Erythroblast (primary cell): ENCODE measurements around the gene ZNF628.
"Not testable (repeated sequence)": the region's sequence is repeated elsewhere in the genome, so short reads cannot be mapped to it uniquely, and the experiment has no call there.

ENCODE experiments used
- DNase-seq, 2 experiments: peaks; one replicate each; lab custom pipeline; 2025; lab: John Stamatoyannopoulos, UW
- GATA1 ChIP-seq: IDR thresholded peaks from 2 replicates; pipeline ENCODE4 v1.6.1; 2011; ENCODE audit warnings: low read depth, mild to moderate bottlenecking, control low read depth, low read length, moderate library complexity
- POLR2A ChIP-seq: IDR thresholded peaks from 2 replicates; pipeline ENCODE4 v1.6.1; 2011; ENCODE audit warnings: mild to moderate bottlenecking, low read length

ZNF628 gene

GRCh38 chr19:55443045-55443823 is 33.2 kb upstream of the ZNF628 start, which contains the start of gene SHISA7:
Gene SHISA7, minus strand, starts transcription at chr19:55443300. Its CDS starts 437 bp downstream, at chr19:55442863.
- TF ChIP-seq GATA1 = no peak
- TF ChIP-seq POLR2A = no peak
- DNase-seq = peak in 1 of 2 experiments; percentile 88

- peak; percentile 89 to 98 for DNase-seq
- TF ChIP-seq POLR2A = peak; percentile 73
- TF ChIP-seq GATA1 = peak; percentile 86
Observed at GRCh38 chr19:55443824-55444480, 32.5 kb upstream of the ZNF628 start.

- DNase-seq = no peak
- TF ChIP-seq POLR2A = no peak
- TF ChIP-seq GATA1 = no peak
Observed at GRCh38 chr19:55444646-55445045, 31.8 kb upstream of the ZNF628 start.

GRCh38 chr19:55446060-55446459 is 30.4 kb upstream of the ZNF628 start:
- TF ChIP-seq GATA1 = no peak
- TF ChIP-seq POLR2A = no peak

GRCh38 chr19:55447421-55448174 is 28.8 kb upstream of the ZNF628 start:
- peak; percentile 69 to 88 for DNase-seq
- TF ChIP-seq GATA1 (no peak), POLR2A (no peak)

More at GRCh38 chr19:55446060-55446459, 30.4 kb upstream of the ZNF628 start:
- DNase-seq = no peak

GRCh38 chr19:55448175-55448490 is 28.3 kb upstream of the ZNF628 start:
- DNase-seq = not testable (repeated sequence)

GRCh38 chr19:55449469-55449868 is 26.9 kb upstream of the ZNF628 start:
- DNase-seq = no peak

GRCh38 chr19:55451163-55451964 is 25.1 kb upstream of the ZNF628 start:
- DNase-seq = no peak
- TF ChIP-seq GATA1 (no peak), POLR2A (no peak)

More at GRCh38 chr19:55449469-55449868, 26.9 kb upstream of the ZNF628 start:
- TF ChIP-seq GATA1 (no peak), POLR2A (peak; percentile 5)

- no peak for DNase-seq
- no peak for TF ChIP-seq POLR2A
- TF ChIP-seq GATA1 = no peak
Observed at GRCh38 chr19:55451965-55452748, 24.3 kb upstream of the ZNF628 start.

- TF ChIP-seq POLR2A = no peak
- no peak for TF ChIP-seq GATA1
- DNase-seq = peak; percentile 85 to 88
Observed at GRCh38 chr19:55452749-55453346, 23.6 kb upstream of the ZNF628 start.

GRCh38 chr19:55453511-55454260 is 22.7 kb upstream of the ZNF628 start:
- peak in 1 of 2 experiments; percentile 51 for DNase-seq
- TF ChIP-seq GATA1 = no peak
- TF ChIP-seq POLR2A = no peak
